Measurements from ENCODE around the gene C1orf185. TPM values are rescaled to one million over a fixed set of nuclear protein-coding genes. Genes with fewer than 3 reads are reported as not detected.
"Not testable (repeated sequence)": the region's sequence is repeated elsewhere in the genome, so short reads cannot be mapped to it uniquely, and the experiment has no call there.

The C1orf185 gene
- total RNA-seq, 1 donor from 2014 or later = not detected

- DNase-seq (ENCODE audit: low read depth) = no peak
- TF ChIP-seq CTCF (conservative IDR thresholded peaks at IDR 0.05; ENCODE audit: low read depth, low read length) = no peak
- H3K4me3 ChIP-seq (ENCODE audit: low read depth, low read length) = no peak overlapping the region
Measured at GRCh38 chr1:51131185-51131584, 29.2 kb downstream of the C1orf185 start.

GRCh38 chr1:51133045-51133444, 31.0 kb downstream of the C1orf185 start:
- TF ChIP-seq CTCF (conservative IDR thresholded peaks at IDR 0.05; ENCODE audit: low read depth, low read length) = no peak
- no peak overlapping the region for H3K4me3 ChIP-seq (ENCODE audit: low read depth, low read length)
- no peak for DNase-seq (ENCODE audit: low read depth)

GRCh38 chr1:51137696-51138095, 35.7 kb downstream of the C1orf185 start:
- H3K4me3 ChIP-seq (ENCODE audit: low read depth, low read length); DNase-seq (ENCODE audit: low read depth): not testable (repeated sequence)

- TF ChIP-seq CTCF (conservative IDR thresholded peaks at IDR 0.05; ENCODE audit: low read depth, low read length) = no peak
- H3K4me3 ChIP-seq (ENCODE audit: low read depth, low read length) = no peak overlapping the region
- no peak for DNase-seq (ENCODE audit: low read depth)
Measured at GRCh38 chr1:51139474-51139873, 37.4 kb downstream of the C1orf185 start.

GRCh38 chr1:51147394-51147793, 45.4 kb downstream of the C1orf185 start:
- no peak overlapping the region for H3K4me3 ChIP-seq (ENCODE audit: low read depth, low read length)
- no peak for DNase-seq (ENCODE audit: low read depth)
- no peak for TF ChIP-seq CTCF (conservative IDR thresholded peaks at IDR 0.05; ENCODE audit: low read depth, low read length)

GRCh38 chr1:51154776-51155175, 52.7 kb downstream of the C1orf185 start:
- no peak overlapping the region for H3K4me3 ChIP-seq (ENCODE audit: low read depth, low read length)
- DNase-seq (ENCODE audit: low read depth) = no peak
- no peak for TF ChIP-seq CTCF (conservative IDR thresholded peaks at IDR 0.05; ENCODE audit: low read depth, low read length)

DNA sequence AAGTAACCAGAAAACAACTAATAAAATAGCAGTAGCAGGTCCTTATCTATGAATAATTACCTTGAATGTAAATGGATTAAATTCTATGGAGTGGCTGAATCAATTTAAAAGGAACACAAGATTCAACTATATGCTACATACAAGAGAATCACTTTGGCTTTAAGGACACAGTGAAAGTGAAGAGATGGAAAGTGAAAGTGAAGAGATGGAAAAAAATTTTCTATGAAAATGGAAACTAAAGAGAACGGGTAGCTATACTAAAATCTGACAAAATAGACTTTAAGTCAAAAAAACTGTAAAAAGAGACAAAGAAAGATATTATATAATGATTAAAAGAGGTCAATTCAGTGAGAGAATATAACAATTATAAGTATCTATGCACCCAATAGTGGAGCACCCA, 54.7 kb downstream of the C1orf185 start:
- no peak overlapping the region for H3K4me3 ChIP-seq (ENCODE audit: low read depth, low read length)
- no peak for TF ChIP-seq CTCF (conservative IDR thresholded peaks at IDR 0.05; ENCODE audit: low read depth, low read length)
- DNase-seq (ENCODE audit: low read depth) = no peak

DNA sequence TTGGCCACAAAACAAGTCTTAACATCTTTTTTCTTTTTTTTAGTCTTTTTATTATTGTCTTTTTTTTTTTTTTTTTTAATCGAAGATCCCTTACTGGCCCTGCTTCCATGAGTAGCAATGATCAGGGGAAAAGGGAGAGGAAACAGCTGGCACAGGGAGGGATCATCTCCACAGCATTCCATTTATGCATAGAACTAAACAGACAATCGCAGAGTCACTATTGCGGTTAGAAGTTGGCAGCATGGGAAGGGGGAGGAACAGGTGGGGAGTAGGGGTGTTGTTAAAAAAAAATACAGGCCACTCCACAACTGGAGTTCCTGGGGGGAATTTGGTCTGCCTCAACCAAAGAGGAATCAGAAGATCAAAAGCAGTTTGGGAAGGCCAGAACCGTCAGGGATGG, 55.4 kb downstream of the C1orf185 start:
- TF ChIP-seq CTCF (conservative IDR thresholded peaks at IDR 0.05; ENCODE audit: low read depth, low read length) = no peak
- no peak for DNase-seq (ENCODE audit: low read depth)
- no peak overlapping the region for H3K4me3 ChIP-seq (ENCODE audit: low read depth, low read length)

Data from epithelial cell of proximal tubule (primary cell).